RWPE1 (cell line): Measurements from ENCODE around the gene CAPG.
A peak's percentile ranks its signal among the peaks of the same experiment; 100 is the strongest.
"Not testable (repeated sequence)": the region's sequence is repeated elsewhere in the genome, so short reads cannot be mapped to it uniquely, and the experiment has no call there.

ENCODE experiments used
- CTCF ChIA-PET: fragments of 350-600 bp; sonication (Branson Sonifier 250); formaldehyde crosslinking; extraction: SDS; loops from one replicate; lab custom pipeline; 2021; lab: Yijun Ruan, JAX
- POLR2A ChIA-PET: fragments of 400-600 bp; formaldehyde crosslinking; extraction: SDS; loops from one replicate; lab custom pipeline; 2020; ENCODE audit warnings: antibody characterized with exemption; ENCODE audit not compliant: low non-redundant PET; lab: Yijun Ruan, JAX
- DNase-seq: peaks from one replicate; pipeline ENCODE4 v3.0.0; 2012; ENCODE audit warnings: low spot score
- H3K27ac ChIP-seq: fragments of 450-650 bp; 2 replicates; pipeline ENCODE4 v1.5.1; 2017
- CTCF ChIP-seq: fragments of 450-650 bp; conservative IDR thresholded peaks from 2 replicates; pipeline ENCODE4 v1.5.1; 2017; ENCODE audit warnings: low read depth, mild to moderate bottlenecking

The CAPG gene

GRCh38 chr2:85418132-85419008 is 8.2 kb upstream of the CAPG start, which contains the start of gene SH2D6:
Gene SH2D6, plus strand, starts transcription at chr2:85418714. Its CDS starts 10,752 bp downstream, at chr2:85429466.
- TF ChIP-seq CTCF: no peak
- ChIA-PET POLR2A (interaction anchor here (0.6 to 1.3 kb wide), 5 partner anchors 83 to 190 kb away, joined by 3 to 9 read pairs (median 3); partner anchors contain the start of genes MAT2A and VAMP8), CTCF (interaction anchor here (1.7 to 3.5 kb wide), 2 partner anchors 120 to 133 kb away, joined by 9 to 40 read pairs; partner anchors contain the start of gene MAT2A)
- peak within 1 kb of the TSS; percentile 95 for H3K27ac ChIP-seq
- peak; percentile 87 for DNase-seq

- DNase-seq: no peak
- CTCF ChIA-PET: no interaction called here
- TF ChIP-seq CTCF: no peak
- H3K27ac ChIP-seq: peak overlapping the region; percentile 95
- POLR2A ChIA-PET: interaction anchor here (0.7 to 1.1 kb wide), 2 partner anchors 13 to 122 kb away, joined by 3 to 4 read pairs; no protein-coding TSS in a partner anchor
These were observed 5.9 kb upstream of the CAPG start for GRCh38 chr2:85415980-85416650.

GRCh38 chr2:85414761-85415553 is 4.8 kb upstream of the CAPG start:
- TF ChIP-seq CTCF: no peak
- ChIA-PET POLR2A (interaction anchor here (0.9 kb wide), 1 partner anchor 124 kb away, joined by 7 read pairs; the partner anchor contains the start of gene MAT2A), CTCF (interaction anchor here (1.4 kb wide), 1 partner anchor 137 kb away, joined by 4 read pairs; no protein-coding TSS in a partner anchor)
- no peak for DNase-seq
- peak overlapping the region; percentile 95 for H3K27ac ChIP-seq

- not testable (repeated sequence) for DNase-seq
- peak overlapping the region; percentile 95 for H3K27ac ChIP-seq
- POLR2A ChIA-PET: interaction anchor here (0.9 kb wide), 1 partner anchor 124 kb away, joined by 7 read pairs; the partner anchor contains the start of gene MAT2A
- CTCF ChIA-PET: interaction anchor here (0.5 to 1.4 kb wide), 2 partner anchors 131 to 138 kb away, joined by 3 to 4 read pairs; no protein-coding TSS in a partner anchor
These were observed 4.2 kb upstream of the CAPG start for GRCh38 chr2:85414421-85414759.

GRCh38 chr2:85413592-85414420 is 3.6 kb upstream of the CAPG start:
- ChIA-PET CTCF (interaction anchor here (0.5 to 1.4 kb wide), 5 partner anchors 132 to 174 kb away, joined by 3 to 6 read pairs (median 4); no protein-coding TSS in a partner anchor), POLR2A (interaction anchor here (0.9 kb wide), 1 partner anchor 125 kb away, joined by 7 read pairs; the partner anchor contains the start of gene MAT2A)
- H3K27ac ChIP-seq: peak overlapping the region; percentile 95
- no peak for TF ChIP-seq CTCF
- peak; percentile 79 for DNase-seq

GRCh38 chr2:85411405-85411748 is 1.2 kb upstream of the CAPG start:
- CTCF ChIA-PET: interaction anchor here (0.6 kb wide), 1 partner anchor 137 kb away, joined by 4 read pairs; no protein-coding TSS in a partner anchor
- H3K27ac ChIP-seq: peak overlapping the region; percentile 95
- POLR2A ChIA-PET: interaction anchor here (0.7 kb wide), 1 partner anchor 122 kb away, joined by 3 read pairs; no protein-coding TSS in a partner anchor
- no peak for TF ChIP-seq CTCF
- no peak for DNase-seq
